Endothelial cell of umbilical vein (primary cell): ENCODE data around the gene ARID5A. TPM values are rescaled to one million over a fixed set of nuclear protein-coding genes. Genes with fewer than 3 reads are reported as not detected.

Source experiments
- BruUV-seq: library from RNA; stranded (reverse); fragments of 400-500 nt; replicated peaks from 2 replicates; lab custom pipeline; 2021; lab: Mats Ljungman, UMichigan
- CTCF ChIA-PET: fragments of 300-600, 350-600 bp; sonication (Branson Sonifier 250); formaldehyde crosslinking; loops from one replicate; lab custom pipeline; 2021; ENCODE audit warnings: antibody characterized with exemption, inconsistent platforms; lab: Charles Lee
- POLR2A ChIA-PET: fragments of 300-600, 350-600 bp; sonication (Branson Sonifier 250); formaldehyde crosslinking; loops from one replicate; lab custom pipeline; 2021; ENCODE audit warnings: antibody characterized with exemption, inconsistent platforms; lab: Charles Lee
- DNase-seq: peaks from one replicate; pipeline ENCODE4 v3.0.0-alpha.2; 2011; ENCODE audit warnings: low read depth, low spot score
- FAIRE-seq: peaks from 2 replicates; lab custom pipeline; 2011; peaks lifted over from hg19 to GRCh38; lab: Jason Lieb, UNC
- H2AFZ ChIP-seq: 2 replicates; pipeline ENCODE4 v1.6.0; 2012; ENCODE audit warnings: low read depth, low read length, control low read depth, inconsistent platforms
- H3K27ac ChIP-seq: 2 replicates; pipeline ENCODE4 v1.5.1; 2011; ENCODE audit warnings: low read depth, mild to moderate bottlenecking, control low read depth, low read length, moderate library complexity; ENCODE audit not compliant: insufficient read depth
- H3K27me3 ChIP-seq, 2 experiments: 2 replicates each; pipeline versions ENCODE4 v1.6.0 to v1.6.1; 2011; ENCODE audit warnings: low read length in 2 of 2, mixed read lengths in 1 of 2; ENCODE audit not compliant: control insufficient read depth in 2 of 2, insufficient read depth in 2 of 2
- H3K36me3 ChIP-seq, 2 experiments: 2 replicates in 1 of 2; 3 replicates in 1 of 2; pipeline ENCODE4 v1.5.1; 2011; ENCODE audit warnings: low read length in 2 of 2, mild to moderate bottlenecking in 1 of 2, moderate library complexity in 1 of 2; ENCODE audit not compliant: control insufficient read depth in 2 of 2, insufficient read depth in 2 of 2; ENCODE audit errors: extremely low read depth in 1 of 2
- H3K4me1 ChIP-seq: 3 replicates; pipeline ENCODE4 v1.5.1; 2011; ENCODE audit warnings: mild to moderate bottlenecking, low read length; ENCODE audit not compliant: control insufficient read depth, insufficient read depth; ENCODE audit errors: extremely low read depth
- H3K4me2 ChIP-seq: 2 replicates; pipeline ENCODE4 v1.6.1; 2011; ENCODE audit warnings: low read length, control low read depth, mixed read lengths; ENCODE audit not compliant: insufficient read depth
- H3K4me3 ChIP-seq, 3 experiments: fragments of 200-600 bp in 1 of 3; sonication (generic), shearing (Covaris generic) in 1 of 3; replicated peaks in 1 of 3; 2 replicates each; pipeline ENCODE4 v1.5.1; 2011 to 2016; ENCODE audit warnings: control low read depth in 3 of 3, low read length in 3 of 3, mild to moderate bottlenecking in 2 of 3, inconsistent platforms in 1 of 3, low read depth in 1 of 3, moderate library complexity in 1 of 3; ENCODE audit not compliant: insufficient read depth in 1 of 3
- H3K79me2 ChIP-seq: 2 replicates; pipeline ENCODE4 v1.6.0; 2012; ENCODE audit warnings: low read length, inconsistent platforms; ENCODE audit not compliant: control insufficient read depth, insufficient read depth
- H3K9ac ChIP-seq: replicated peaks from 2 replicates; pipeline ENCODE3; 2011; ENCODE audit warnings: low read length, control low read depth; ENCODE audit not compliant: insufficient read depth; ENCODE audit errors: extremely low read depth
- H3K9me1 ChIP-seq: replicated peaks from 3 replicates; pipeline ENCODE4 v1.6.0; 2011; ENCODE audit warnings: mild to moderate bottlenecking, low read length; ENCODE audit not compliant: control insufficient read depth, insufficient read depth; ENCODE audit errors: extremely low read depth
- H3K9me3 ChIP-seq: replicated peaks from 2 replicates; pipeline ENCODE4 v1.5.1; 2012; ENCODE audit warnings: low read length, inconsistent platforms; ENCODE audit not compliant: control insufficient read depth, insufficient read depth
- H4K20me1 ChIP-seq: replicated peaks from 2 replicates; pipeline ENCODE3; 2011; ENCODE audit warnings: mild to moderate bottlenecking, low read length; ENCODE audit not compliant: control insufficient read depth, insufficient read depth; ENCODE audit errors: extremely low read depth
- EZH2 ChIP-seq: IDR thresholded peaks from 2 replicates; pipeline ENCODE4 v1.6.1; 2012; ENCODE audit warnings: borderline replicate concordance, low read depth, mild to moderate bottlenecking, moderate library complexity, low read length, inconsistent platforms; ENCODE audit not compliant: severe bottlenecking
- FOS ChIP-seq: IDR thresholded peaks from 2 replicates; pipeline ENCODE4 v1.6.1; 2011; ENCODE audit warnings: mild to moderate bottlenecking, low read length, moderate library complexity, borderline replicate concordance; ENCODE audit not compliant: insufficient read depth
- GATA2 ChIP-seq: IDR thresholded peaks from 2 replicates; pipeline ENCODE4 v1.7.0; 2011; ENCODE audit warnings: low read depth, mild to moderate bottlenecking, moderate library complexity, mixed read lengths, low read length; ENCODE audit not compliant: insufficient read length, insufficient read depth
- JUN ChIP-seq: IDR thresholded peaks from 2 replicates; pipeline ENCODE4 v1.6.1; 2011; ENCODE audit warnings: borderline replicate concordance, low read depth; ENCODE audit not compliant: insufficient read length, insufficient read depth
- MYC ChIP-seq: IDR thresholded peaks from one replicate; pipeline ENCODE4 v1.6.1; 2011; ENCODE audit warnings: mild to moderate bottlenecking, low read depth, low read length
- POLR2A ChIP-seq: IDR thresholded peaks from 2 replicates; pipeline ENCODE4 v1.6.1; 2012; ENCODE audit warnings: low read depth, mild to moderate bottlenecking, control low read depth, low read length
- POLR2AphosphoS5 ChIP-seq: IDR thresholded peaks from 2 replicates; pipeline ENCODE4 v1.6.1; 2012; ENCODE audit warnings: low read depth, mild to moderate bottlenecking, control low read depth, low read length, moderate library complexity; ENCODE audit not compliant: insufficient read depth
- dilution Hi-C: fragments of 300-500 bp; cut with MboI; formaldehyde crosslinking; loops from one replicate; pipeline ENCODE4 v1.15.0; 2019; ENCODE audit warnings: low sequenced_read_pairs; ENCODE audit not compliant: extremely low pct_ligation_motif_present
- intact Hi-C: fragments of 100-400 bp; cut with micrococcal nuclease; formaldehyde crosslinking; loops from one replicate; pipeline ENCODE4 v1.10.0; 2022
- polyA plus RNA-seq, 4 experiments: library from polyadenylated mRNA; depleted of rRNA in 3 of 4; stranded (reverse) in 3 of 4; unstranded in 1 of 4; fragments of >200 nt; gene quantifications; 2 replicates each; pipeline versions ENCODE4 v1.2.1 to v1.2.3, GENCODE V29; 2011 to 2012; ENCODE audit warnings: missing spikeins in 1 of 4
- total RNA-seq: library from RNA; stranded (reverse); gene quantifications from 2 replicates; pipeline ENCODE4 v1.2.3, GENCODE V29; 2021
- TF ChIP-seq, protein P1 (sequence below): IDR thresholded peaks from 2 replicates; pipeline ENCODE4 v1.6.1; 2011; ENCODE audit not compliant: insufficient read depth, insufficient read length
- TF ChIP-seq, protein P2 (sequence below), 2 donors: IDR thresholded peaks; 1 replicate in 1 of 2; 2 replicates in 1 of 2; pipeline ENCODE4 v1.5.1; 2011; ENCODE audit warnings: low read length in 2 of 2, mild to moderate bottlenecking in 2 of 2, moderate library complexity in 2 of 2, control low read depth in 1 of 2, inconsistent platforms in 1 of 2, low read depth in 1 of 2; ENCODE audit not compliant: insufficient read depth in 1 of 2; ENCODE audit errors: extremely low read depth in 1 of 2

The ARID5A gene
- total and polyA plus RNA-seq, 2 donors (not counting 3 experiments of a cell fraction or from before 2014, with no cell fraction given), result 18.0 to 24.7 TPM

DNA sequence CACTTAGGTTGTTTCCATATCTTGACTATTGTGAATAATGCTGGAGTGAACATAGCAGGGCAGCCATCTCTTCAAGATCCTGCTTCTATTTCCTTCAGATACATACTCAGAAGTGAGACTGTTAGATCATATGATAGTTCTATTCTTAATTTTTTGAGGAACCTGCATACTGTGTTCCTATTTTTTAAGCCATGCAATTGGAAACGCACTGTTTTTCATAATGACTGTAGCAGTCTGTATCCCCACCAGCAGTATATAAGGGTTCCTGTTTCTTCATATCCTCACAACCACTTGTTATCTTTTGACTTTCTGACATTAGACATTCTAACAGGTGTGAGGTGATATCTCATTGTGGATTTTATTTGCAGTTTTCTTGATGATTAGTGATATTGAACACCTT lies 46.9 kb upstream of the ARID5A start:
- dilution Hi-C loops, result no loop called here
- no TSS peak for BruUV-seq
- no peak for FAIRE-seq

GRCh38 chr2:96491860-96492497 lies 44.6 kb upstream of the ARID5A start:
- Histone ChIP-seq H3K9me3 (no peaks in the 10 kb centered on the region), H3K9ac (no peak overlapping the region), H3K36me3 (no peaks in the 10 kb centered on the region), H3K4me2 (no peak overlapping the region), H3K4me3 (no peak overlapping the region), H3K27me3 (peaks cover 14 to 43% of the 10 kb centered on the region in 2 experiments), H2AFZ (no peak overlapping the region), H3K79me2 (no peaks in the 10 kb centered on the region), H3K4me1 (no peaks in the 10 kb centered on the region), H4K20me1 (no peaks in the 10 kb centered on the region), H3K9me1 (no peaks in the 10 kb centered on the region), H3K27ac (no peak overlapping the region)
- no peak for FAIRE-seq
- BruUV-seq, result no TSS peak
- TF ChIP-seq EZH2 (no peak), JUN (no peak), GATA2 (no peak), POLR2AphosphoS5 (no peak), POLR2A (no peak), FOS (no peak), MYC (no peak)
- TF ChIP-seq, protein P1, sequence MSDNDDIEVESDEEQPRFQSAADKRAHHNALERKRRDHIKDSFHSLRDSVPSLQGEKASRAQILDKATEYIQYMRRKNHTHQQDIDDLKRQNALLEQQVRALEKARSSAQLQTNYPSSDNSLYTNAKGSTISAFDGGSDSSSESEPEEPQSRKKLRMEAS, result no peak
- TF ChIP-seq, protein P2, sequence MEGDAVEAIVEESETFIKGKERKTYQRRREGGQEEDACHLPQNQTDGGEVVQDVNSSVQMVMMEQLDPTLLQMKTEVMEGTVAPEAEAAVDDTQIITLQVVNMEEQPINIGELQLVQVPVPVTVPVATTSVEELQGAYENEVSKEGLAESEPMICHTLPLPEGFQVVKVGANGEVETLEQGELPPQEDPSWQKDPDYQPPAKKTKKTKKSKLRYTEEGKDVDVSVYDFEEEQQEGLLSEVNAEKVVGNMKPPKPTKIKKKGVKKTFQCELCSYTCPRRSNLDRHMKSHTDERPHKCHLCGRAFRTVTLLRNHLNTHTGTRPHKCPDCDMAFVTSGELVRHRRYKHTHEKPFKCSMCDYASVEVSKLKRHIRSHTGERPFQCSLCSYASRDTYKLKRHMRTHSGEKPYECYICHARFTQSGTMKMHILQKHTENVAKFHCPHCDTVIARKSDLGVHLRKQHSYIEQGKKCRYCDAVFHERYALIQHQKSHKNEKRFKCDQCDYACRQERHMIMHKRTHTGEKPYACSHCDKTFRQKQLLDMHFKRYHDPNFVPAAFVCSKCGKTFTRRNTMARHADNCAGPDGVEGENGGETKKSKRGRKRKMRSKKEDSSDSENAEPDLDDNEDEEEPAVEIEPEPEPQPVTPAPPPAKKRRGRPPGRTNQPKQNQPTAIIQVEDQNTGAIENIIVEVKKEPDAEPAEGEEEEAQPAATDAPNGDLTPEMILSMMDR (IDR thresholded peaks at IDR 0.05; ENCODE audit: extremely low read depth in 1 of 2, insufficient read depth in 1 of 2, low read depth in 1 of 2, low read length in 2 of 2), result no peak
- intact Hi-C loops, result no loop called here
- ChIA-PET CTCF (interaction anchor here (1.0 to 1.7 kb wide), 5 partner anchors 14 to 85 kb away, joined by 3 to 9 read pairs (median 4); no protein-coding TSS in a partner anchor), POLR2A (no interaction called here)
- dilution Hi-C loops, result no loop called here
- DNase-seq, result no peak

More for the DNA sequence above, 46.9 kb upstream of the ARID5A start:
- DNase-seq, result no peak
- ChIA-PET POLR2A (no interaction called here), CTCF (no interaction called here)
- Histone ChIP-seq H4K20me1 (no peaks in the 10 kb centered on the region), H3K9me1 (no peaks in the 10 kb centered on the region), H3K4me3 (no peak overlapping the region), H3K9me3 (no peaks in the 10 kb centered on the region), H3K27ac (no peak overlapping the region), H3K9ac (no peak overlapping the region), H2AFZ (no peak overlapping the region), H3K27me3 (peaks cover 8 to 20% of the 10 kb centered on the region in 2 experiments), H3K4me1 (peaks cover 6% of the 10 kb centered on the region), H3K4me2 (no peak overlapping the region), H3K79me2 (no peaks in the 10 kb centered on the region), H3K36me3 (no peaks in the 10 kb centered on the region)
- intact Hi-C loops, result no loop called here
- TF ChIP-seq FOS (no peak), POLR2AphosphoS5 (no peak), EZH2 (no peak)
- TF ChIP-seq, protein P1, result no peak
